Panc1 (cell line): Measurements from ENCODE around the gene DDX10. TPM values are rescaled to one million over a fixed set of nuclear protein-coding genes. Genes with fewer than 3 reads are reported as not detected.

Source experiments
- ATAC-seq: fragments of 200-7000 bp; cut with Tn5 transposase; 2 replicates; pipeline ENCODE4 v1.9.1; 2020; ENCODE audit warnings: mild to moderate bottlenecking, moderate library complexity
- BruUV-seq: library from RNA; stranded (reverse); fragments of 400-500 nt; replicated peaks from 2 replicates; lab custom pipeline; 2021; lab: Mats Ljungman, UMichigan
- CTCF ChIA-PET: fragments of 300-600 bp; sonication (Branson Sonifier 250); formaldehyde crosslinking; loops from one replicate; lab custom pipeline; 2022; ENCODE audit warnings: antibody characterized with exemption; lab: Charles Lee
- POLR2A ChIA-PET: fragments of 300-600 bp; sonication (Branson Sonifier 250); formaldehyde crosslinking; loops from one replicate; lab custom pipeline; 2022; ENCODE audit warnings: antibody characterized with exemption; lab: Charles Lee
- DNase-seq: peaks from one replicate; pipeline ENCODE4 v3.0.0-alpha.2; 2010; ENCODE audit warnings: low read depth, low spot score
- H3K27ac ChIP-seq: 2 replicates; pipeline ENCODE4 v1.5.1; 2011; ENCODE audit warnings: mild to moderate bottlenecking, low read length, inconsistent platforms
- H3K27me3 ChIP-seq: fragments of 200-500 bp; sonication (Bioruptor generic); 2 replicates; pipeline ENCODE4 v1.6.0; 2014; ENCODE audit warnings: low read length, inconsistent platforms; ENCODE audit not compliant: control insufficient read depth, insufficient read depth
- H3K36me3 ChIP-seq: fragments of 200-500 bp; sonication (Bioruptor generic); 2 replicates; pipeline ENCODE4 v1.5.1; 2014; ENCODE audit warnings: inconsistent platforms, mild to moderate bottlenecking, low read length, moderate library complexity; ENCODE audit not compliant: control insufficient read depth, insufficient read depth
- H3K4me1 ChIP-seq: 2 replicates; pipeline ENCODE4 v1.5.1; 2011; ENCODE audit warnings: inconsistent platforms, mild to moderate bottlenecking, low read length, moderate library complexity; ENCODE audit not compliant: control insufficient read depth, insufficient read depth
- H3K4me3 ChIP-seq, 2 experiments: 2 replicates each; pipeline ENCODE4 v1.5.1; 2011 to 2012; ENCODE audit warnings: low read depth in 2 of 2, low read length in 2 of 2, mild to moderate bottlenecking in 2 of 2, inconsistent platforms in 1 of 2, moderate library complexity in 1 of 2
- H3K9me3 ChIP-seq: fragments of 200-500 bp; sonication (Bioruptor generic); 2 replicates; pipeline ENCODE4 v1.5.1; 2014; ENCODE audit warnings: low read depth, mild to moderate bottlenecking, inconsistent platforms, low read length, moderate library complexity; ENCODE audit not compliant: control insufficient read depth, insufficient read depth
- POLR2AphosphoS5 ChIP-seq: IDR thresholded peaks from 2 replicates; pipeline ENCODE4 v1.6.1; 2012; ENCODE audit warnings: mild to moderate bottlenecking, low read depth, low read length, moderate library complexity
- SIN3A ChIP-seq: IDR thresholded peaks from 2 replicates; pipeline ENCODE4 v1.6.1; 2012; ENCODE audit warnings: low read depth, mild to moderate bottlenecking, low read length, moderate library complexity, borderline replicate concordance; ENCODE audit not compliant: insufficient read depth
- TCF7L2 ChIP-seq: IDR thresholded peaks from 2 replicates; pipeline ENCODE4 v1.6.1; 2011; ENCODE audit warnings: mild to moderate bottlenecking, low read depth, low read length, inconsistent platforms
- in situ Hi-C: cut with HindIII; loops from 2 replicates; pipeline ENCODE4 v1.10.0; 2016; ENCODE audit warnings: low sequenced_read_pairs, low pct_unique_long_range_greater_than_20kb
- intact Hi-C: fragments of 100-400 bp; cut with micrococcal nuclease; formaldehyde crosslinking; loops from one replicate; pipeline ENCODE4 v1.10.0; 2022; ENCODE audit not compliant: unreplicated experiment
- total RNA-seq: library from RNA; stranded (reverse); gene quantifications from one replicate; pipeline ENCODE4 v1.2.1, GENCODE V29; 2021; ENCODE audit not compliant: unreplicated experiment
- TF ChIP-seq, protein P1 (sequence below): fragments of 450-650 bp; IDR thresholded peaks from 2 replicates; pipeline ENCODE4 v1.5.1; 2017; ENCODE audit warnings: mild to moderate bottlenecking
- TF ChIP-seq, protein P2 (sequence below), 2 experiments: IDR thresholded peaks; 2 replicates each; pipeline ENCODE4 v1.6.1; 2011 to 2012; ENCODE audit warnings: low read depth in 2 of 2, control low read depth in 1 of 2, low read length in 1 of 2, mild to moderate bottlenecking in 1 of 2, moderate library complexity in 1 of 2; ENCODE audit not compliant: insufficient read depth in 1 of 2

The DDX10 gene
- total RNA-seq, 1 experiment from 2014 or later: 48.8 TPM

DNA sequence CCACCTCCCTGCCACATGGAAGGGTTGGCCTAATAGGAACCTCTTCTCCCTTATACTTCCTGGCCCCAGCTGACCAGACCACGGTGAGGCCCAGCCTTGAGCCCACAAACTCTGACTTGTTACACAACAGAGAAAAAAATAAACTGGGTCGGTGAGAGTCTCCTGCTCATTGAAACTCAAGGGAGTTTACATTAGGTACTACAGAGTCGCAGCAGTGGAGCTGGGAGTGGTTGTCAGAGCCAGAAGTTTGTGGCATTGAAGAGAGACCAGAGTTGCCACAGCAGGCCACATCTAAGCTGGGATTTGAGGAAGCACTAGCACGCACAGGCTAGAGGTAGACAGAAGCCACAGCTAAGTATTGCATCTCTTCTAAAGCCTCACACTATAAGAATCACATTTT lies 296.2 kb downstream of the DDX10 start:
- DNase-seq (no peak), ATAC-seq (no peak)
- no TSS peak for BruUV-seq
- Histone ChIP-seq H3K4me1 (no peaks in the 10 kb centered on the region), H3K27me3 (no peaks in the 10 kb centered on the region), H3K27ac (no peak overlapping the region), H3K36me3 (no peaks in the 10 kb centered on the region), H3K9me3 (no peaks in the 10 kb centered on the region), H3K4me3 (no peak overlapping the region)
- ChIA-PET POLR2A (no interaction called here), CTCF (no interaction called here)
- in situ Hi-C loops: no loop called here
- TF ChIP-seq POLR2AphosphoS5 (no peak), SIN3A (no peak)
- TF ChIP-seq, protein P1, sequence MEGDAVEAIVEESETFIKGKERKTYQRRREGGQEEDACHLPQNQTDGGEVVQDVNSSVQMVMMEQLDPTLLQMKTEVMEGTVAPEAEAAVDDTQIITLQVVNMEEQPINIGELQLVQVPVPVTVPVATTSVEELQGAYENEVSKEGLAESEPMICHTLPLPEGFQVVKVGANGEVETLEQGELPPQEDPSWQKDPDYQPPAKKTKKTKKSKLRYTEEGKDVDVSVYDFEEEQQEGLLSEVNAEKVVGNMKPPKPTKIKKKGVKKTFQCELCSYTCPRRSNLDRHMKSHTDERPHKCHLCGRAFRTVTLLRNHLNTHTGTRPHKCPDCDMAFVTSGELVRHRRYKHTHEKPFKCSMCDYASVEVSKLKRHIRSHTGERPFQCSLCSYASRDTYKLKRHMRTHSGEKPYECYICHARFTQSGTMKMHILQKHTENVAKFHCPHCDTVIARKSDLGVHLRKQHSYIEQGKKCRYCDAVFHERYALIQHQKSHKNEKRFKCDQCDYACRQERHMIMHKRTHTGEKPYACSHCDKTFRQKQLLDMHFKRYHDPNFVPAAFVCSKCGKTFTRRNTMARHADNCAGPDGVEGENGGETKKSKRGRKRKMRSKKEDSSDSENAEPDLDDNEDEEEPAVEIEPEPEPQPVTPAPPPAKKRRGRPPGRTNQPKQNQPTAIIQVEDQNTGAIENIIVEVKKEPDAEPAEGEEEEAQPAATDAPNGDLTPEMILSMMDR: no peak
- intact Hi-C loops: no loop called here

DNA sequence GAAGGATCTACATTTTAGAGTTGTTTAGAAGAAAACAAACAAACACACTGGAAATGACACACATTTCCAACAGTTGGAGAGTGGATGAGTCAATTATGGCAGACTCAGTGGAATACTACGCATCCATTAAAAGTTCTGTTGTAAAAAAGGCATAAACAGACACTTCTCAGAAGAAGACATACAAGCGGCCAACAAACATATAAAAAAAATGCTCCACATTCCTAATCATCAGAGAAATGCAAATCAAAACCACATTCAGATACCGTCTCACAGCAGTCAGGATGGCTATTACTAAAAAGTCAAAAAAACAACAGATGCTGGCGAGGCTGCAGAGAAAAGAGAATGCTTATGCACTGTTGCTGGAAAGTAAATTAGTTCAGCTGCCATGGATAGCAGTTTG lies 298.2 kb downstream of the DDX10 start:
- no peak for DNase-seq
- in situ Hi-C loops (no loop called here), intact Hi-C loops (no loop called here)
- POLR2A ChIA-PET: interaction anchor here (0.7 kb wide), 1 partner anchor 20 kb away, joined by 3 read pairs; no protein-coding TSS in a partner anchor
- CTCF ChIA-PET: no interaction called here
- TF ChIP-seq, protein P1: no peak
- TF ChIP-seq POLR2AphosphoS5 (no peak), TCF7L2 (no peak), SIN3A (no peak)
- TF ChIP-seq, protein P2, sequence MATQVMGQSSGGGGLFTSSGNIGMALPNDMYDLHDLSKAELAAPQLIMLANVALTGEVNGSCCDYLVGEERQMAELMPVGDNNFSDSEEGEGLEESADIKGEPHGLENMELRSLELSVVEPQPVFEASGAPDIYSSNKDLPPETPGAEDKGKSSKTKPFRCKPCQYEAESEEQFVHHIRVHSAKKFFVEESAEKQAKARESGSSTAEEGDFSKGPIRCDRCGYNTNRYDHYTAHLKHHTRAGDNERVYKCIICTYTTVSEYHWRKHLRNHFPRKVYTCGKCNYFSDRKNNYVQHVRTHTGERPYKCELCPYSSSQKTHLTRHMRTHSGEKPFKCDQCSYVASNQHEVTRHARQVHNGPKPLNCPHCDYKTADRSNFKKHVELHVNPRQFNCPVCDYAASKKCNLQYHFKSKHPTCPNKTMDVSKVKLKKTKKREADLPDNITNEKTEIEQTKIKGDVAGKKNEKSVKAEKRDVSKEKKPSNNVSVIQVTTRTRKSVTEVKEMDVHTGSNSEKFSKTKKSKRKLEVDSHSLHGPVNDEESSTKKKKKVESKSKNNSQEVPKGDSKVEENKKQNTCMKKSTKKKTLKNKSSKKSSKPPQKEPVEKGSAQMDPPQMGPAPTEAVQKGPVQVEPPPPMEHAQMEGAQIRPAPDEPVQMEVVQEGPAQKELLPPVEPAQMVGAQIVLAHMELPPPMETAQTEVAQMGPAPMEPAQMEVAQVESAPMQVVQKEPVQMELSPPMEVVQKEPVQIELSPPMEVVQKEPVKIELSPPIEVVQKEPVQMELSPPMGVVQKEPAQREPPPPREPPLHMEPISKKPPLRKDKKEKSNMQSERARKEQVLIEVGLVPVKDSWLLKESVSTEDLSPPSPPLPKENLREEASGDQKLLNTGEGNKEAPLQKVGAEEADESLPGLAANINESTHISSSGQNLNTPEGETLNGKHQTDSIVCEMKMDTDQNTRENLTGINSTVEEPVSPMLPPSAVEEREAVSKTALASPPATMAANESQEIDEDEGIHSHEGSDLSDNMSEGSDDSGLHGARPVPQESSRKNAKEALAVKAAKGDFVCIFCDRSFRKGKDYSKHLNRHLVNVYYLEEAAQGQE (IDR thresholded peaks at IDR 0.05; ENCODE audit: insufficient read depth in 1 of 2, low read depth in 2 of 2, low read length in 1 of 2): no peak
- no peak overlapping the region for H3K4me3 ChIP-seq
- ATAC-seq: no peak
- H3K36me3 ChIP-seq: no peaks in the 10 kb centered on the region
- no peaks in the 10 kb centered on the region for H3K27me3 ChIP-seq
- H3K4me1 ChIP-seq: no peaks in the 10 kb centered on the region
- no peaks in the 10 kb centered on the region for H3K9me3 ChIP-seq
- BruUV-seq: no TSS peak
- H3K27ac ChIP-seq: no peak overlapping the region
